GM23248 (cell line): ENCODE measurements around the gene TPBGL. TPM values are rescaled to one million over a fixed set of nuclear protein-coding genes. Genes with fewer than 3 reads are reported as not detected.

Experiments
- DNase-seq: peaks from one replicate; pipeline ENCODE4 v3.0.0-alpha.2; 2015
- H2AFZ ChIP-seq: fragments of 200-600 bp; sonication (generic); 2 replicates; pipeline ENCODE4 v1.6.1; 2016; ENCODE audit warnings: antibody characterized with exemption
- H3F3A ChIP-seq: fragments of 200-600 bp; sonication (generic); 2 replicates; pipeline ENCODE4 v1.6.1; 2016; ENCODE audit warnings: mild to moderate bottlenecking, antibody characterized with exemption, mixed run types; ENCODE audit not compliant: insufficient read depth
- H3K27ac ChIP-seq: fragments of 200-600 bp; sonication (generic); 2 replicates; pipeline ENCODE4 v1.5.1; 2016; ENCODE audit warnings: mild to moderate bottlenecking
- H3K27me3 ChIP-seq: fragments of 200-600 bp; sonication (generic); replicated peaks from 2 replicates; pipeline ENCODE4 v1.6.1; 2016; ENCODE audit warnings: mild to moderate bottlenecking; ENCODE audit not compliant: insufficient read depth
- H3K36me3 ChIP-seq: fragments of 200-600 bp; sonication (generic); 2 replicates; pipeline ENCODE4 v1.6.1; 2016; ENCODE audit warnings: low read depth, mild to moderate bottlenecking
- H3K4me1 ChIP-seq: fragments of 200-600 bp; sonication (generic); 2 replicates; pipeline ENCODE4 v1.6.1; 2016; ENCODE audit warnings: mild to moderate bottlenecking; ENCODE audit not compliant: insufficient read depth
- H3K4me2 ChIP-seq: fragments of 200-600 bp; sonication (generic); one replicate; pipeline ENCODE4 v1.6.1; 2016; ENCODE audit warnings: mild to moderate bottlenecking; ENCODE audit not compliant: unreplicated experiment
- H3K4me3 ChIP-seq: fragments of 200-600 bp; sonication (generic); 2 replicates; pipeline ENCODE4 v1.5.1; 2016; ENCODE audit warnings: mild to moderate bottlenecking
- H3K79me2 ChIP-seq: fragments of 200-600 bp; sonication (generic); 2 replicates; pipeline ENCODE4 v1.6.1; 2016; ENCODE audit warnings: mild to moderate bottlenecking; ENCODE audit not compliant: insufficient read depth
- H3K9ac ChIP-seq: fragments of 200-600 bp; sonication (generic); 2 replicates; pipeline ENCODE4 v1.6.1; 2016; ENCODE audit warnings: mild to moderate bottlenecking
- H3K9me2 ChIP-seq: fragments of 200-600 bp; sonication (generic); 2 replicates; pipeline ENCODE4 v1.6.1; 2016; ENCODE audit warnings: mixed run types, mild to moderate bottlenecking, moderate library complexity; ENCODE audit not compliant: insufficient read depth
- H3K9me3 ChIP-seq: fragments of 200-600 bp; sonication (generic); one replicate; pipeline ENCODE4 v1.6.1; 2017; ENCODE audit warnings: low read depth
- H4K20me1 ChIP-seq: fragments of 200-600 bp; sonication (generic); 2 replicates; pipeline ENCODE4 v1.6.0; 2016; ENCODE audit not compliant: insufficient read depth
- EZH2 ChIP-seq: fragments of 200-600 bp; sonication (generic); IDR thresholded peaks from 2 replicates; pipeline ENCODE4 v1.6.1; 2018; ENCODE audit warnings: antibody characterized with exemption, mild to moderate bottlenecking; ENCODE audit not compliant: insufficient read depth, poor library complexity, severe bottlenecking
- EZH2phosphoT487 ChIP-seq: fragments of 200-600 bp; sonication (generic); IDR thresholded peaks from 2 replicates; pipeline ENCODE4 v1.6.1; 2018; ENCODE audit warnings: antibody characterized with exemption, moderate library complexity, mild to moderate bottlenecking, low read depth; ENCODE audit not compliant: insufficient read depth
- WGBS, 2 experiments: methylation state at CpG; one replicate each; pipeline ENCODE4 v1.1.6; 2015 to 2017; ENCODE audit warnings: low lambda C conversion rate in 2 of 2, low coverage in 1 of 2; ENCODE audit errors: missing lambda C conversion rate in 2 of 2; 5-methylcytosine and 5-hydroxymethylcytosine counted together
- in situ Hi-C: fragments of 300-500 bp; cut with MboI; formaldehyde crosslinking; loops from 2 replicates; pipeline ENCODE4 v1.15.0; 2020
- polyA plus RNA-seq: library from polyadenylated mRNA; unstranded; fragments of >200 nt; fragmentation: Nextera tagmentation; extraction: Ambion mirVana; gene quantifications from 2 replicates; pipeline ENCODE4 v1.2.1, GENCODE V29; 2016
- total RNA-seq: library from RNA; depleted of rRNA; stranded (reverse); fragments of >200 nt; shearing (Covaris generic); gene quantifications from 2 replicates; pipeline ENCODE4 v1.2.3, GENCODE V29; 2014

TPBGL gene
- total and polyA plus RNA-seq, 2 experiments from 2014 or later = not detected

DNA sequence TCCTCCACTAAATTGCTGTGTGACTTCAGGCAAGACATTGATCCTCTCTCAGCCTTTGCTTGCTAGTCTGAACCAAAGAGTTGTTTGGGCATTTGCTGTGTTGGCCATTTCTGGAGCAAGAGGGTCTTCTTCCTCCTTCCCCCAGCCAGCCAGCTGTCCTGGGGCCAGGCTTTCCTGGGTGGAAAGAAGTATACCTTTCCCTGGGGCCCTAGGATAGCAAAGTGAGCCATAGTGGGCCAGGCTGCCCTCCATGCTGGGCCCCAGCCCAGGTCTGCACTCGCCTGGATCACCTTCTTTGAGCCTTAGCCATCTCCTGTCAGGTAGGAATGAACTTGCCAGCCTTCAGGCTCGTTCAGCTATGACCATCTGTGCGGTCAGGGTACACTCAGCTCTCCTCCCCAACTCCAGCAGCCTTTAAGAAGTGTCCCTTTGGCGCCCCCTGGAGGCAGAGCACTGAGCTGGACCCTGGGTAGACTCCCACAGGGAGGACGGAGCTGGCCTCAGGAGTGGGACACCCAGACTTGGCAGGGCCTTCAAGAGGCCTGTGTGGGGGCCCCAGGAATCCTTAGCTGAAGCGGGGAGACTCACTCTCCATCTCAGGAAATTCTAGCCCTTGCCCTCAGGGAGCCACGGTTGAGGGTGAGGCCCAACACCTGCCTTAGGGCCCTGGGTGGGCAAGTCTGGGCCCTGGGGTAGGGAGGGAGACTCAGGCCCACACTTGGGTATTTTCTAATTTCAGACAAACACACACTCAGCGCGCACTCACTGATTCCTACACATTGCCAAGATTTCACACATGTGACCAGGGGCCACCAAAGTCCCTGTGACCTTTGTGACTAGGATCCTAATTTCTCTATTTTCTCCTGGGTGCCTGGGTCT lies 35.6 kb upstream of the TPBGL start:
- in situ Hi-C loops = no loop called here
- Histone ChIP-seq H3K79me2 (no peaks in the 10 kb centered on the region), H3K9ac (no peak overlapping the region), H3K27me3 (peaks cover 41% of the 10 kb centered on the region), H3K4me3 (no peak overlapping the region), H4K20me1 (no peaks in the 10 kb centered on the region), H3K4me2 (no peak overlapping the region), H2AFZ (no peak overlapping the region), H3K36me3 (no peaks in the 10 kb centered on the region), H3K4me1 (no peaks in the 10 kb centered on the region), H3K9me2 (no peaks in the 10 kb centered on the region), H3K9me3 (no peaks in the 10 kb centered on the region), H3K27ac (no peak overlapping the region), H3F3A (no peaks in the 10 kb centered on the region)
- peak; percentile 87 for DNase-seq
- whole genome bisulfite sequencing, 2 experiments = 12 to 18% methylated on average over 9 of the region's 9 CpGs
- TF ChIP-seq EZH2 = no peak

DNA sequence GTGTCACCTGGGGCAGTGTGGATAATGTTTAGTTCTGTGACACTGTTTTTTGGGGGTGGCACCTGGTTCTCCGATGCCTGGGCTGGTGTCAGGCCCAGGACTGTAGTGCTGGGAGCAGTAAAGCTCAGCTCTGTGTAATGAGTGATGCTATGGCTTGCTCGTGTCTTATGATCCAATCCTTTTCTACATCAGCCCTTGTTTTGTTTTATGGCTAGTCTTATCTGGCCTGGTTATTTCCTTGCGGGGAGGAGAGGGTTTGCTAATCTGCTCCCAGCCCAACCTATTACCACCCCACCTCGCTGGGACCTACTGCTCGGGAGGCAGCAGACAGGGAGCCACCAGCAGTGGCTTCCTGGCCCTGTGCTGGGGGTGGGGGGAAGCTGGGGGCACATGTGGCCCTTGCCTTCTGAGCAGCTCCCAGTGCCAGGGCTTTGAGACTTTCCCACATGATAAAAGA lies 35.0 kb upstream of the TPBGL start:
- H3K79me2 ChIP-seq = no peaks in the 10 kb centered on the region
- H4K20me1 ChIP-seq = no peaks in the 10 kb centered on the region
- H3K27me3 ChIP-seq = peaks cover 41% of the 10 kb centered on the region
- H3K27ac ChIP-seq = no peak overlapping the region
- H2AFZ ChIP-seq = no peak overlapping the region
- H3F3A ChIP-seq = no peaks in the 10 kb centered on the region
- TF ChIP-seq EZH2 (no peak), EZH2phosphoT487 (no peak)
- no peaks in the 10 kb centered on the region for H3K36me3 ChIP-seq
- H3K4me2 ChIP-seq = no peak overlapping the region
- no peak overlapping the region for H3K4me3 ChIP-seq
- H3K9me3 ChIP-seq = no peaks in the 10 kb centered on the region
- in situ Hi-C loops = no loop called here
- DNase-seq = no peak
- WGBS, 2 experiments = 48 to 53% methylated on average over 5 of the region's 5 CpGs
- H3K9me2 ChIP-seq = no peaks in the 10 kb centered on the region
- H3K4me1 ChIP-seq = no peaks in the 10 kb centered on the region
- H3K9ac ChIP-seq = no peak overlapping the region

DNA sequence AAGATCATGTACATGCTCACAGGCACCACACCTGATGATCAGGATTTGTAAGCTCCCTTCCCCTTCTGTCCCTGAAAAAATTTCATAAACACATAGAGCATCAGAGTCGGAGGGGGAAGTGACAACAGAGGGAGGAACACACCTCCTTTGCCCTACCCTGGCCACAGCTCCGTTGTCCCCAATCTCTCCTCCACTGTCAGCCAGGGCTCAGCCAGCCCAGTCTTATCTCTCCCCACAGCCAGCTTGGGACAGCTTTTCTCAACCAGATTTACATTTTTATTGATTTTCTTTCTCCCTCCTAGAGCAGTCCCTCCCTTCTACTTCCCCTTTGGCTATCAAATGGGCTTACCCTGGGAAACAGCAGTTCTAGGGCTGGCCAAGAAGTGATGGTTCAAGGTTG lies 32.1 kb upstream of the TPBGL start:
- no peak for DNase-seq
- Histone ChIP-seq H3K36me3 (no peaks in the 10 kb centered on the region), H3K9ac (no peak overlapping the region), H3K27me3 (peaks cover 36% of the 10 kb centered on the region), H3F3A (no peaks in the 10 kb centered on the region), H3K4me3 (no peak overlapping the region), H3K27ac (no peak overlapping the region), H3K9me3 (no peaks in the 10 kb centered on the region), H3K4me2 (no peak overlapping the region), H3K4me1 (no peaks in the 10 kb centered on the region), H3K9me2 (no peaks in the 10 kb centered on the region), H4K20me1 (no peaks in the 10 kb centered on the region), H3K79me2 (no peaks in the 10 kb centered on the region), H2AFZ (no peak overlapping the region)
- in situ Hi-C loops = no loop called here
- TF ChIP-seq EZH2phosphoT487 (no peak), EZH2 (no peak)
- WGBS, 2 experiments = 16 to 31% methylated on average over 2 of the region's 2 CpGs

DNA sequence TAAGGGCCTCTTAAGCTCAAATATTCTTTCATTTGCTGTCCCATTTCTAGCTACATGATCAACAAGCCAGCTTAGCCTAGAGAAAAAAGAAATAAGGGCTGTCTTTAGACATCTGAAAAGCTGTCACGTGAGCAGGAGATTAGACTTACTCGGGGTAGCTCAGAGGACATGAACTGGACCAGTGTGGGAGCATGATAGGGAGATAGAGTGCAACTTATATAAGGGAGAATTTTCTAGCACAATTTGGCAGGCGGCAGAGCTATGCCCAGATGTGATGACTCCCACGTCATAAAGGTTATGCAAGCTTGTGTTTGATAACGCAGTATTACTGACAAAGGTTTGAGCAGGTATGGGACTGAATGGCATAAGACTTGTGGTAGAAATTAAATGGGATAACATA lies 28.2 kb upstream of the TPBGL start:
- H3K9me2 ChIP-seq = no peaks in the 10 kb centered on the region
- WGBS, 2 experiments = 24 to 29% methylated on average over 5 of the region's 5 CpGs
- no peaks in the 10 kb centered on the region for H3K36me3 ChIP-seq
- H3K4me3 ChIP-seq = no peak overlapping the region
- H2AFZ ChIP-seq = no peak overlapping the region
- in situ Hi-C loops = no loop called here
- no peaks in the 10 kb centered on the region for H3K79me2 ChIP-seq
- no peak overlapping the region for H3K27ac ChIP-seq
- no peaks in the 10 kb centered on the region for H3K9me3 ChIP-seq
- H4K20me1 ChIP-seq = no peaks in the 10 kb centered on the region
- no peak for TF ChIP-seq EZH2
- no peaks in the 10 kb centered on the region for H3F3A ChIP-seq
- no peaks in the 10 kb centered on the region for H3K4me1 ChIP-seq
- peaks cover 17% of the 10 kb centered on the region for H3K27me3 ChIP-seq
- H3K4me2 ChIP-seq = no peak overlapping the region
- no peak overlapping the region for H3K9ac ChIP-seq
- no peak for DNase-seq
